NCI-H82 treated with DMSO at 0.1 percent for 48 hours (cell line): ENCODE data around the gene GSG1.

Experiments
- DNase-seq: peaks from one replicate; lab custom pipeline; 2025; ENCODE audit not compliant: unreplicated experiment; lab: John Stamatoyannopoulos, UW

The GSG1 gene

DNA sequence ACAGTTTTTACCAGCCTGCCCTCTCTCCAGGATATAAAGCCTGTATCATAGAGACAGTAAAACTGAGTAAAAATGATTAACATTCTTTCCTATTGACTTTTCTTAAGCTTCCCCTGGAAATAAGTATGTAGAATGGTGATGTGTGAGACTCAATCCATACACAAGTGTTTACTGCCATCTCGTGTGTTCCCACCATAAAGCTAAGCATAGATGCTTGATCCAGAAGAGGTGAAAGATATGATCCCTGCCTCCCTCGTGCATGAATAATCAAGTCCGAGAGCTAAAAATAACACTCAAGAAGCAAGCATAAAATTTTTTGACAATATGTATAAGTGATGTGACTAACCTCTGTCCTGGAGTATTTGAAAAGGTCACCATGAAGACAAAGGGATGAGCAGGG lies 16.9 kb upstream of the GSG1 start:
- no peak for DNase-seq

DNA sequence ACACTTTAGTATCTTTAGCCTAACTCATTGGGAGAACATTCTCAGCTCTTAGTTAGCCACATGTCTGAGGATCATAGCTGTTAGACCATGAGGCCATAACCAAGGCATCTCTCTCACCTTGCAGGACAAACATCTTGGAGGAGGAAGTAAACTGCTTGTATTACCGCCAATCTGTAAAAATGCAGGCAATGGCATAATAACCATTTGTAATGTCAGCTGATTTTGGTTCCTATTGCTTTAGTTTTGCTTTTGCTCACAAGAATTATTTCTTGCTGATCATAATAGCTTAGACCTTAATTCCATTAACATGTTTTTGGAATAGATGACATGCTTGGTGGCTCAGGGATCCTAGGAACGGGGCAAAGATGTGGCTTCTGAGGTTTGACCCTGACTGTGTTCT lies 16.4 kb upstream of the GSG1 start:
- no peak for DNase-seq

DNA sequence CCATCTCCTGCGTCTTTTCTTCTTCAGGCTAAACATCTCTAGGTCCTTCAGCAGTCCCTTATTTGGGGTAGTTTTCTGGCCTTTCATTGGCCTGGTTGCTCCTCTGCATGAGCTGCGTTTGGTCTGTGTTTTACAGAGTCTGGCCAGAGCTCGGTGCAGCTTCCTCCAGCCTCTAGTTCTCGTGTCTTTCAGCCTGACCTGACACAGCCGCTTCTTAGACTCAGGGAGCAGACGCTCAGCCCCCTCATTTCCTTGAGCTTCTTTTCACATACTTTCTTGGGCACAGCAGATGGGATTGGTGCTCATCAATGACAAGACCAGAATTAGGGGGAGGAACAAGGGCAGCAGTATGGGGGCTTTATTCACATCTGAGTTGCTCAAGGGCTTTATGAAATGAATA lies 13.6 kb upstream of the GSG1 start:
- no peak for DNase-seq

DNA sequence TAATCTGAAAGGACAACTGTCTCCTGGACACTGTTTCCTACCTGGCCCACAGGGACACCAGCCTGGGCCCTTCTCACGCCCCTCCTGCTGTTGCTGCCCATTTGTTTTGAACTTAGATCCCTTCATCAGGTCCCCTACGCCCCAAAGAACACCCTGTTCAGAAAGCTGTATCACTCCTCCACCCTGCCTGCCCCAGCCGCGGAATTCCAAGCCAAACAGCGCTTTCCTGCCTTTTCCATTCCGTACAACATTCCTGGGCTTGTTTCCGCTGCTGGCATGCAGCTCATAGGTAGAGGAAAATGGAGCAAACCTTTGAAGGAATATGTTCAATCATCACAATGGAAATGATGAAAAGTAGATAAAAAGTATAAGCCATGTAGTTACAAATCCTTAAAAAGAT lies 12.8 kb upstream of the GSG1 start:
- DNase-seq = no peak

DNA sequence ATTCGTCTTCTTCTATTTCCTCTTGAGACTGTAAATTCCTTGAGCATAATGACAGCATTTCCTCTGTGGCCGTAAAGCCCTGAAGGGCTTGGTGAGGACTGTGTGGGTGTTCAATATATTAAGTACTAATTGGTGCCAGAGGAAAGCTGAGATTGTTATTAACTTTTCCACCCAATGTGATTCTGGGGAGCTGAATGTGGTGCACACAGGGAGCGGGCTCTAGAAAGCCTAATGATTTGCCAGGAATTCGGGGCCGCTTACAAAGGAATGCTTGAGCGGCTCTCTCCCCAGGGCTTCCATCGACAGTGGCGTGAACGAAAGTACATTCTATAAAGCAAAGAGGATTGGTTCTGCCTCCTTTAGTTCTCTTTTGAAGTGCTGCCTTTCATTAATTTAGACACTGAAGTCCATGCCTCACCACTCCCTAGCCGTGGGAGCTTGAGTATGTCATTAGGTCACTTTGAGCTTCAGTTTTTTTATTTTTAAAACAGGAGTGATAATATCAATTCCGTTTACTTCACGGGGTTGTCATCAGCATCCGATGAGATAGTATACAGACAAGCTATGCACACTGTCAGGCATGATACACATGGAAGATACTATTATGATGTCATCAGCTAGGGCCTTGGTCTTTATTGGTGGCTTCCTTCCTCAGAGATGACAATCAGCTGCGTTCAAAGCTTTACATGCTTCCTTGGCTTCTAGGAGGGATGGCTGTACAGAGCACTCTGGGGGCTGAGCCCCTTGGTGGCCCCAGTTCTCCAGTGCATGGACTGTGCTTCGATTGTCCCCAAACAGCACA lies 11.0 kb upstream of the GSG1 start:
- no peak for DNase-seq

GRCh38 chr12:13112968-13113367 lies 9.5 kb upstream of the GSG1 start:
- no peak for DNase-seq

GRCh38 chr12:13106666-13107065 lies 3.2 kb upstream of the GSG1 start:
- no peak for DNase-seq

- no peak for DNase-seq
Observed at GRCh38 chr12:13105781-13106180, 2.3 kb upstream of the GSG1 start.

- no peak for DNase-seq
Observed at GRCh38 chr12:13104409-13104808, 942 bp upstream of the GSG1 start.

- DNase-seq = no peak
Observed at GRCh38 chr12:13102461-13103195, 839 bp downstream of the GSG1 start.

GRCh38 chr12:13101821-13102375 lies 1.6 kb downstream of the GSG1 start:
- peak; percentile 3 for DNase-seq

DNA sequence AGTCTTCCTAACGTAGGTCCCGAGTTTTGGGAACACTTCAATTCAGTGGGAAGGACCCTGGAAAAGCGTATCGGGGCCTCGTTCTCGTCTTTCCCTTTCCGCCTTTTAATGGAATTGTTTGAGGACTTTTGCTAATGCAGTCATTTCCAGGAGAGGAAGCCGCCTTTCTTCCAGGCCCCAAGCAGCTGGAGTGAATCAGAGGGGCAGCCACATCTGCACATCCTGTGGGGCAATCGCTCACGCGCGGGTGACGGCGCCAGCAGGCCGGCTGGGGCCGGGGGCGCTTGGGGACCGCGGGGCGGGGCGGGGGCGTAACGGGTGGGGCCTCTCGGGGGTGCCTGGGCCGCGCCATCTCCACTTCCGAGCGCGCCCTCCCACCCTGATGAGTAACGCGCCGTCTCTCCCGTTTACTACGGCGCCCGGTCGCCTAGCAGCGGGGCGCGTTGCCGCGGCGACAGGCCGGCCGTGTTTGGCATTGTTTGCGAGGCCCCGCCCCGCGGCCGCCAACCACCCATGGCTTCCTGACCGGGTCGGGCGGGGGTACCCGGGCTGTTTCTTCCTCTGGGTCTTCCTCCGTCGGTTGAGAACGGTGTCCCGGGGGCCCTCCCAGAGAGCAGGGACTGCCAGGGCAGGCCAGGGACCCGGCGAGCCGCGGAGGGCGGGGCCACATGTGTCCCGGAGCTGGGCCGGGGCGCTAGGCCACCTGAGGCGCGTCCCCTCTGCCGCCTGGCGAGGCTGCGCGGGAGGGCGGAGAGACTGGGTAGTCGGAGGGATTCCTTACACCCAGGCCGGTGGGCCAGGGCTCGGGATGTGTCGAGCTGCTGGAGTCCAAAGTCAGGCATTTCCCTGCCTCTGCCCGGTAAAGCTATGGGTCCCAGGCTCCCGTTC lies 2.3 kb downstream of the GSG1 start:
- DNase-seq = peak; percentile 44

DNA sequence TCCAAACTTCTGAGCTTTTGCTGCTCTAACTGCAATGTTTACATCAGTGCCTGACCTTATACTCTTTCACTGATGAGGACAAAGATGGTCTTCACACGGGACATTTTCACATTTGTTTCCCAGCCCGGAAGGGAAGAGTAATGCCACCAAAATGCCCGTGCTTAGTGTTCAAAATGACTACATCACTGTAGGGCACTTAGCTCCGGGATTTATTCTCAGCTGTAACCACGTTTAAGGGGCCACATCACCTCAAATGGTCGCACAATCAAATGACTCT lies 2.9 kb downstream of the GSG1 start:
- DNase-seq = no peak

- no peak for DNase-seq
Observed at GRCh38 chr12:13099844-13100604, 3.4 kb downstream of the GSG1 start.

DNA sequence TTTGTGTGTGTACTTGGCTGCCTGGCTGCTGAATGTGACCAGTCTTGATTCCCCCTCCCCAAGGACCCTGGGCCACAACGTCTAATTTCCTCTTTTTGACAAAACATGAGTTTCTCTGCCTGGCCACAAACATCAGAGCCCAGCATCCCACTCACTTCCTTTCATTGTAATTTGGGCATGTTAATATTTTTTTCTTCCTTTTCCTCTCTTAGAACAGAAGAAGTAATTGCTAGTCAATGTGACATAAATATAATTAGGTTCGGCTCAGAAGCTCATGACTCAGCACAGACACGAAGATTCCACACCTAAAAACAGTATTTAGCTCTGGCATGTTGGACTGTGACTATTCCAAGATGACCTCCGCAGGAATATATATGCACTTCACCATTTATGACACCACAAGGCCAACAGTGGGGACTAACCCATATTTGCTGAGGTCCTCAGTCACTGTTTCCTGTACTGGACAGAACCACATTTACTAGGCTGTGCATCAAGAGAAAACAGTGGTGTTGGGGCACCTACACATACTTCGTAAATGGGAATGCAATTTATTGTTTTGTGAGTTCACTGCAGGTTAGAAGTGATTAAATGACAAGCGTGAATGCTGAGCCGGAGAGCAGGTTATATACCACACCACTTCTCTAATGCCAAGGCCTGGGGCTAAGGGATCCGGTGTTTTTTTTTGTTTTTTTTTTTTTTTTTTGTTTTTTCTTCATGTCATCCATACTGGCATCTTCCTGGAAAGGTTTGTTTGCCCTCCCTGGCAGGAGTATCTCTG lies 4.2 kb downstream of the GSG1 start:
- DNase-seq = no peak

- no peak for DNase-seq
Observed at GRCh38 chr12:13097491-13098011, 5.9 kb downstream of the GSG1 start.

- DNase-seq = peak; percentile 97
Observed at GRCh38 chr12:13095266-13095995, 8.0 kb downstream of the GSG1 start.

GRCh38 chr12:13094367-13094766 lies 9.1 kb downstream of the GSG1 start:
- peak; percentile 41 for DNase-seq

DNA sequence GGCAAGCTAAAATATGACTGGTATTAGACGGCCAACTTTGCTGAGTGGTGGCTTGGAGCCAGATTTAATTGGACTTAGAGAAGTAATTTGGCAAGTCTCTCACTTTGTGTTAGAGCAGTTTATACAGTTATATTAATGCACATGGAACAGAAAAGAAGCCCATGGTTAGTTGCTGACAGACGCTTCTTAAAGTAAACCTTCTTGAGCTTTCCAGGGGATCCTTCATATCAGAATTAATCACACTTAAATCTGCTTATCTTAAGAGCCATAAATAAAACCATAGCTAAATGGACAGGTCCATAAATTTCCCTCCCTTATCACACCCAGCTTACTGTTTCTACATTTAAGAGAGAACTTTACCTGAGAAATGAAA lies 9.6 kb downstream of the GSG1 start:
- DNase-seq = peak; percentile 98
